Putamen (tissue), 1 donor: ENCODE results near the gene ABR.
"Not testable (repeated sequence)": the region's sequence is repeated elsewhere in the genome, so short reads cannot be mapped to it uniquely, and the experiment has no call there.

ENCODE experiments used
- DNase-seq: peaks from one replicate; pipeline ENCODE4 v3.0.0-alpha.2; 2016; ENCODE audit warnings: low spot score

The ABR gene

DNA sequence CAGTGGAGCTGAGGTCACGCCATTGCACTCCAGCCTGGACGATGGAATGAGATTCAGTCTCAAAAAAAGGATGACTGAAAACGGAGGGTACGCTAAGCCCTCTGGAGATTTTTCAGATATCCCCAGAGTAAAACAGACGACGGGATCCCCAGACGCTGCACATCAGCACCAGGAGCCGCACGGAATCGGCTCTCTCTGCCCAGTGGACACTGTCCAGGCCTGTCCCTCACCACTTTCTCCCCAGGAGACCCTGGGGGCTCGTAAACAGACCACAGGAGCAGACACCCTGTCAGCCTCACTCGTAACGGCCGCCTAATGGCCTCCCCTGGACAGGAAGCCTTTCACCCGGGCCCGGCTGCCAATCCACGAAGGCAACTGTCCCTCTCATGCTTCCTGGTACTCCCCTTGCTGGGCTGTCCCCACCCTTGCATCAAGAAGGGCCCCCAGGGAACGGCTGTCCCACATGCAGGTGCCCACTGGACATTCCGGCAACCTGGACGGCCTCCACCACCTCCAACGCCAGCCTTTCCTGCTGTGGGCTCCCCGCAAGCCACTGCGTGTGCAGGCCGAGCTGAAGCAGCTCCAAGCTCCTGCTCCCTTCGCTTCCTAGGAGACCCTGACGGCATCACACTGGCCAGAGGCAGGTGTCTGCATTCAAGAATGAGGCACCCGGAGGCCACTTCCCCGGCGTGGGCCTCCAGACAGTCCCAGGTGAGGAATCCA lies 108.5 kb downstream of the ABR start:
- DNase-seq = no peak

DNA sequence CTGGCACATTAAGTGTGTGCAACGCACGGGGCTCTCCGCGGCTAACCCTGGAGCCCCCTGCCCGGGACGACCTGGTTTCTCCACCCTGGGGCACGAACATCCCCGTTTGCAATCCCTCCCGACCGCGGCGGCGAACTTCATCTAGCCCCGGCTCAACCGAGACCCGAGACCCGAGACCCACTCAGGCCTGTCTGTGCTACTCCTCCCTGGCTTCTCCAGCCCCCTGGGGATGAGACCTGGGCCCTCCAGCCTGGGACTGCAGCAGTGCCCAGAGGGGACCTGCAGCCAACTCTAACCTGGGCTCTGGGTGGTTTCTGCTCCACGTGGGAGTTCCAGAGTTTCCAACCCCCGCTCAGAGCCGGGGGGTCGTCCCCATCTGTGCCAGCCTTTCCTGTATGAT lies 109.4 kb downstream of the ABR start:
- DNase-seq = no peak

DNA sequence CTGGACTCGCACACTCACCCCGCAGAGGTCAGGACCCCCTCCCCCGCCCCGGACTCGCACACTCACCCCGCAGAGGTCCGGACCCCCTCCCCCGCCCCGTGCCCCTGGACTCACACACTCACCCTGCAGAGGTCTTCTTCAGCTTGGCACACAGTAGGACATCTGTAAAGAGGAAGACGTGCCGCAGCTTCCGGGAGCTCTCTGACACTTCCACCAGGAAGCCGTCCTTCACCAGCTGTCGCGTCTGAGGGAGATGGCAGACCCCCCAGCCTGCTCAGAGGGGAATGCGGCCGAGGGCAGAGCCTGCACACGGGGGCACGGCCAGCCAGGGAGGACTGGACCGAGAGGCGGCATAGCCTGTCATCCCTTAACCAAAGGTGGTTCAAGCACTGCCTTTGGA lies 109.9 kb downstream of the ABR start:
- DNase-seq = no peak

DNA sequence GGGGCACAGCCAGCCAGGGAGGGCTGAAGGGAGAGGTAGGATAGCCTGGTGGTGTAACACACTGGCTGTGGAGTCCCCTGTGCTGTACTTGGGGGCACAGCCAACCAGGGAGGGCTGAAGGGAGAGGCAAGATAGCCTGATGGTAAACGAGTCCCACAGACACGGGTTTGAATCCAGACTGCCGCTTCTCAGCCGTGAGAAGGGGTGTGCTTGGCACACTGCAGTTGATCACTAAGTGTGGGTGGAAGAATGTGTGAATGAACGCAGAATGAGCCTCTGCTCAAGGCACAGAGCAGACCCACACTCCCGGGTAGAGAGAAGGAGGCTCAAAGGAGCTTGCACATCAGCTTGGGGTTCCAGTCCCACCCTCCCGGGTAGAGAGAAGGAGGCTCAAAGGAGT lies 111.4 kb downstream of the ABR start:
- no peak for DNase-seq

DNA sequence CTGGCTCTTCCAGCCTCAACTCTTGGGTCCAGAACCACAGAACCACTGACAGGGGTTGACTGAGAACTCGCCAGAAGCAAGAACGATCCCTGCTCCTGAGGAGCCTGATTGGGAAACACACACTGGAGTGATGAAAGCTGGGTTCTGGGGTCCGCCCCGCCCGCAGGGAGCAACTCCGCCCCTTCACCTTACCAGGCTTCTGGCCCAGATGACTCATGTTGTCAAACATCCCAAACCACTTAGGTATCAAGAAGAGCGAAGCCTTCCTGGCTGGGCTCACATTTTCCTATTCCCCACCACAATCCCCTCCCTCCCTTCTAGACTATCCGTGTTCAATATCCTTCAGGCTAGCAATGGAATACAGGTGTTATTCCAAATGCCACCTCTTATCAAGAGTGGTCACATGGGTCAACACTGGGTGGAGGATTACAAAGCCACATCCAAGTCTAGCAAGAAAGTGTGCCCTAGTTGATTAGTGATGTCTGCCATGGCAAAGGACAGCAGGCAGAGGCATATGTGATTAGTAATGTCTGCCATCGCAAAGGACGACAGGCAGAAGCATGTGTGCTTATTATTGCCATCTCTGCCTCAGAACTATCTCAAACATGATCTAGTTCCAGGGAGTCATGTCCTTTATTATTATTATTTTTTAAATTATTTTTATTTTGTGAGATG lies 112.4 kb downstream of the ABR start:
- DNase-seq = no peak

DNA sequence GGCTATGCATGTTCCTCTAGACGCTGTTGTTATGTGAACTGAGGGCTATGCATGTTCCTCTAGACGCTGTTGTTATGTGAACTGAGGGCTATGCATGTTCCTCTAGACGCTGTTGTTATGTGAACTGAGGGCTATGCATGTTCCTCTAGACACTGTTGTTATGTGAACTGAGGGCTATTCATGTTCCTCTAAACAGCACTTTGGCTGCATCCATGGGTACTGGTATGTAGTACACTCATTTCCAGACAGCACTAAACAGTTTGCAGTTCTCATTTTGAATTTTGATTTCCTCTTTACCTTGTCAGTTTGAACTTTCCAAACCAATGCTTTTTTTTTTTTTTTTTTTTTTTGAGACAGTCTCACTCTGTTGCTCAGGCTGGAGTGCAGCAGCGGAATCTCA lies 114.4 kb downstream of the ABR start:
- not testable (repeated sequence) for DNase-seq

DNA sequence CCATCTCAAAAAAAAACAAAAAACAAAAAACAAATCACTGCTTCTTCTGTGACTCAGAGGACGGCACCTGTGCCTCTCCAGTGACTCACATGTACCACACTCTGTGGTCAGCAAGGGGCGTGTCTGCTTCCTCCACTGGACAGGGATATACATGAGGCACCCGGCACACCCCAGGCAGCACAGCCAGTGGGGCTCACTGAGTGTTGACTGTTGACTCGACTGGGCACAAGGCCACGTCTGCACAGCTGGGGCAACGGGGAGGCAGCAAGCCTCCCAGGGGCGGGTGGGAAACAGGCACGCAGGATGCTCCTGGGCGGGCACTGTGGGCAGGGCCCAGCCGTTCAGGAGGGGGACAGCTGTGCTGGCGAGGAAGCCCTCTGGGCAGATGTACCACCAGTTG lies 118.8 kb downstream of the ABR start:
- DNase-seq = no peak

DNA sequence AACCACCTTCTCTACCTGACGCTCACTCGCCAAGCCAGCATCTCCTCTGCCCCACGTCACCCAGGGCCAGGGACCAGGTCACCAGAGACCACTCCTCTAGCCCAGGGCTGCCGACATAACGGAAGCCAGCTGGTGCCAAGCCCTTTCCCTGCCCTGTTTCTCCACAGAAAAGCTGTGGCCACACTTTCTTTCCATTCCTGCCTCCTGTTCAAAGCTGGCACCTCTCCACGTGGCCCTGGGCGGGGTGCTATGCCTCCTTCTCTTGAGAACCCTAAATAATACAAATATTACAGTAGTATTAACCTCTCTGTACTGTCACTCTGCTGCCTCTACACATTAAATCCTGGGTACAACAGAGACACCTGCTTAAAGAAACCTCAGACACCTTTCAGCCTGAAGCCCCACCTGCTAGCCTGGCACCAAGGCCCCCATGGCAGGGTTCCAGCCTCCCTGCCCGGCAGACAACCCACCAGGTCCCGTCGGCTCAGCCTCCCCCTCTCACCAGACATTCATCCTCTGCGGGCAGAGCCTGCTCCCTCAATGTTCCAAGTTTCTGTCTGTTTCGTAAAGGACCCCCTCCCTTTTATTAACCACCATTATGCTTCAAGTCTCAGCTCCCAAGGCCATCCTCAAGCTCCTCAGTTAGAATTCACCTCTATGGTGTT lies 120.5 kb downstream of the ABR start:
- no peak for DNase-seq

DNA sequence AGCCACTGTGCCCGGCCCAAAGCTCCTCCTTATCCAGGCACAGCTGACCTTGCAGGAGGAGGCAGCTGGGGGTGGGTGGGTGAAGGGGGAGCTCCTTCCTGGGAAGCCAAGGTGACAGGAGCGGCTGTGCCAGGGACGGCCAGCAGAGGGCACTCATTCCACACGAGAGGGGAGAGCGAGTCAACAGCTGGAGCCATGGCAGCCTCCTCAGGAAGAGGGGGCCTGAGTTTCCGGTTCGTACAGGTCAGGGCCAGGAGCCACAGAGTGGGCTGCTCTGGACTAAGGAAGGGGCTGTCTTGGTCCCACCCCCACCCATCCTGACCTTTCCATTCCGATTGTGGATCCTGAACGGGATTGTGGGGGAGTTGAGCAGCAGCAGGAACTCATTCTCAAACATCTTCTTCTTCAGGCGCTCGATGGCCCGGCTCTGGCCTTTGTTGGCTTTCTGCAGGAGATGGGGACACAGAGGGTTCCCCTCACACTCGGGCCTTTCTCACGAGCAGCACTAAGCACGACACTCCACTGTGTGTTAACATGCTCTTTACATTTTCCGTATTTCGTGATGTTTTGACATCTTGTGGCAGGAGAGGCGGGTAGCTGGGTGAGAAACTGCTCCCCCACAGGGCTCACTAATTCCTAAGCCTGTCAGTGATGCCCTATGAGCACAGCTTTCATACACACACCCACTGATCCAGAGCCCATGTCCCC lies 121.2 kb downstream of the ABR start:
- DNase-seq = no peak

DNA sequence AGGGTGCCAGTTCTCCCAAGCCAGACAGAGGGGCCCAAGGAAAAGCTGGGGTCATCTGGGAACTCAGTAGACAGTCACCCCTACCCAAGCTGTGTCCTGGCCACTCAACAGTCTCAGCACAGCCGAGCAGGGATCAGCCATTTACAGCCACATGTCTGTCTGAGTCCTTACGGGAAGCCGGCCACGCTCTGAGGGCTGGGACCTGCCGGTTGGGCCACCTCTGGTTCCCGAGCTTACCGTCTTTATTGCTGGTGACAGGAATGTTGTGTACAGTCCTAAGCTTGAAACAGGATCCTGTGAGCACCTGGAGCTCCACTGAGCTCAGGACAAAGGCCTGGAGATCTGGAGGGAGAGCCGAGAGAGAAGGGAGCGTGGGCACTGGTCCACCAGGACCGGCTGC lies 123.0 kb downstream of the ABR start:
- no peak for DNase-seq

DNA sequence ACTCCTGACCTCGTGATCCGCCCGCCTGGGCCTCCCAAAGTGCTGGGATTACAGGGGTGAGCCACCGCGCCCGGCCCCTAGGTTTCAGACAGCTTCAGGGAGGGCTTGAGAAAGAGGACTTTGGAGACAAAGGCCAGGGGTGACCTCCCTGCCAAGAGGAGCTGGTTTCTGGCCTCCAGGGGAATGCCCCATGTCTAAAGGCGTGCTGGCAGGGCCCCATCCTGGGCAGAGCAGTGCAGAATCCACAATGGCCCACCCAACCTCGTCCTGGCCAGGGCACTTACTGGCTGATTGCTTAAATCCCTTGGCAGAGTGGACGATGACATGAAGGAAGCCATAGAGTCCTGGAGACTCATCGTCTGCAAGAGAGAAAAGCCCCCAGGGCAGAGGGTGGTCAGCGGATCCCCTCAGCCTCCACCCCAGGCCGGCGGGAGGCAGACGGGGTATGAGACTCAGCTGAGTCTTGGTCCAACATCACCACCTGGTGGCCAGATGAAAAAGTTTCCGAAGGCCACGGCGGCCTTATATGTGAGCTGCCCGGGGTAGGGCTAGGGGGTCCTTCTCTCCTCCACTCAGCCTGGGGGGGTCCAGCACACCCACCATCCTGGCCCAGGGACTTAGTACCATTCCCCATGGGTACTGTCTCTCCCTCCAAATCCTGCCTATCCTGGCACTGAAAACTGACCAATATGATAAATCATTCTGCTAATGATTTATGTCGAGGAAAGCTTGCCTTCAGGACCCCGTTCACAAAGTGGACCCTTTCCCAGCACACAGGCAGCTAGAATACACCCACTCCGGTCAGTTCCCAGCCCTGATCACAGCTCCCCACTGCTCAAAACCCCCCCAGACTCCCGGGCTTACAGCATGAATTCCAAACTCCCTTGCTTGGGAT lies 123.8 kb downstream of the ABR start:
- no peak for DNase-seq

DNA sequence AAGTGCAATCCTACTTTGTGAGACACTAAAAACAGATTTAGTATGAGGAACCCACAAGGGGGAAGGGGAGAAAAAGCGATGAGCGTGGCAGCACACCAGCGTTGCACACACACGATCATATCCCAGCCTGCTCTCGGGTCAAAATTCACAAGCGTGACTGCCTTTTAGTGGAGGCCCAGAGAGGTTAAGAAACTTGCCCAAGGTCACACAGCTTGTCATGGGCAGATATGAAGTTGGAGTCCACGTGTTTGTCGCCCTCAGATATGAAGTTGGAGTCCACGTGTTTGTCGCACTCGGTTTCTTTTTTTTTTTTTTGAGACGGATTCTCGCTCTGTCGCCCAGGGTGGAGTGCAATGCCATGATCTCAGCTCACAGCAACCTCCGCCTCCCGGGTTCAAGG lies 124.5 kb downstream of the ABR start:
- no peak for DNase-seq

DNA sequence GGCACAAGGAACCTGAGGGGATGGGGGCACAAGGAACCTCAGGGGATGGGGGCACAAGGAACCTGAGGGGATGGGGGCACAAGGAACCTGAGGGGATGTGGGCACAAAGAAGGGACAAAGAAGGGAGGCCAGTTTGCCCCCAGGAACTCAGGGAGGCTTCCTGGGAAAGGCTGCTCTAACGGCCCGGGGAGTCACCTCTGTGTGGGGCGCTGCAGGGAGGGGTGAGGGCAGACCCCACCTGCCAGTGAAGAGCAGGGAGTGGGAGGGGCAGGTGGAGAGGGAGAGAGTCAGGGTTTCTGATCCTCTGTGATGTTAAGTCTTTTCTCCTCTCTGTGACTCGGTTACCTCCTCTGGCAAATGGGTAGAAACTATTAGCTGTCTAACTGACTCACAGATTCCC lies 125.1 kb downstream of the ABR start:
- DNase-seq = no peak

DNA sequence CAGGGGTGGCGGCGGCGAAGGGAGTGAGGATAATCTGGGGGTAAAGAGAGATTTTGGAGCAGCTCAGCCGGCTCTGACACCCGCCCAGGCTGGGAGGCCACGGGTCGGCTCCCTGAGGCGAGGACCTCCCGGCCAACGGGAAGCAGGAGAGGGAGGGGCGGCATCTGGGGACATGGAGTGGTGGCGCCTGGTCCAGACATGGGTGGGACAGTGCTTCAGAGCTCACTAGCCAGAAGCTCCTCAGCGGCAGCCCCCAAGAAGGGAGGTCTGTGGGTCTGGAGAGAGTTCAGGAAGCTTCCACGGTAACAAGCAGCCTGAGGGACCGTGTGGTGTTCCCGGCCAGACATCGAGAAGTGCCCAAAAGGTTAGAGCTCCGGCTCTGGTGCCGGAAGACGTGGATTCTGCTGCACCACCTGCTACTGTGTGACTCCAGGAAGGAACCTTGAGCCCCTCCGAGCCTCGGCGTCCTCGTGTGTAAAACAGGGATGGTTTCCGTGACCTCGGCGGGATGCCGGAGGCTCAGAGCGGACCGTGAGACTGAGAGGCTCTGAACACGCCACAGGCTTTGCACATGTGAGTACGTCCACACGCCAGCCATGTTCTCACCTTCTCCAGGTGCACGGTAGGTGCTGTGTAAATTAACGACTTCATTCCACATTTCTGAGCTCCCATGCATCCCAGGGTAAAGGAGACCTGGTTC lies 126.0 kb downstream of the ABR start:
- DNase-seq = no peak

DNA sequence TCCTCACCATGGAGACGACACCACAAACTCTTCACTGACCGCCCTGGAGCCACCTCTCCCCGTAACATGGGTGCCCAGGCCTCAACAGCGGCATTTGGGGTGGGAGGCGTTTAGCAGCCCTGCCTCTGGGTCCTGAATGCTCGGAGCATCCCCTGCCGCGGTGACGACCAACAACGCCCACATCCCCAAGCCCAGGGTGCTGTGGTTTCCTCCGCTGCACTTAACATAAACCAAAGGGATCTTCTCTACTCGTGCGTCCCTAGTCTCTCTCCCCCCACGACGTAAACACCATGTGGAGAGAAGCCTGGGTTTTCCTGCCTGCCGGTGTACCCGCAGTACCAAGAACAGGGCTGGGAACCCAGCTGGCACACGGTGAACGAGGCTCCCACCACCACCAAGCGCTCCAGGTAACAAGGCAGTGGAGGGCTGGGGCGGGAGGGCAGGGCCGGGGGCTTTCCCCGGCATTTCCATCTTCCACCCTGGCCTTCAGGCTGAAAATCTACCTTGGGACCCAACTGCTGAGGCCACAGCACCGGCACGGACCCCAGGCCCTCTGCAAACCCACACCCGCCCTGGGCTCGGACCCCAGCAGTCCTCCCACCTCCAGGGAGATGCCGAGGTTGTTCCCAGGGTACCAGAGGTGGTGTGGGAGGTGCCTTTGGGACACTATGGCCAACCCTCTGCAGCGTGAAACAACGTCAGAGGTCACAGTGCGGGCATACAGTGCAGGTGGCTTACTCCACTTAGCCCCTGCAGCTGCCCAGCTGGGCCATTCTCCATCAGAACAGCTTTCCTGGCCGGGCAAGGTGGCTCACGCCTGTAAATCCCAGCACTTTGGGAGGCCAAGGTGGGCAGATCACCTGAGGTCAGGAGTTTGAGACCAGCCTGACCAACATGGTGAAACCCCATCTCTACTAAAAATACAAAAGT lies 128.5 kb downstream of the ABR start:
- no peak for DNase-seq

DNA sequence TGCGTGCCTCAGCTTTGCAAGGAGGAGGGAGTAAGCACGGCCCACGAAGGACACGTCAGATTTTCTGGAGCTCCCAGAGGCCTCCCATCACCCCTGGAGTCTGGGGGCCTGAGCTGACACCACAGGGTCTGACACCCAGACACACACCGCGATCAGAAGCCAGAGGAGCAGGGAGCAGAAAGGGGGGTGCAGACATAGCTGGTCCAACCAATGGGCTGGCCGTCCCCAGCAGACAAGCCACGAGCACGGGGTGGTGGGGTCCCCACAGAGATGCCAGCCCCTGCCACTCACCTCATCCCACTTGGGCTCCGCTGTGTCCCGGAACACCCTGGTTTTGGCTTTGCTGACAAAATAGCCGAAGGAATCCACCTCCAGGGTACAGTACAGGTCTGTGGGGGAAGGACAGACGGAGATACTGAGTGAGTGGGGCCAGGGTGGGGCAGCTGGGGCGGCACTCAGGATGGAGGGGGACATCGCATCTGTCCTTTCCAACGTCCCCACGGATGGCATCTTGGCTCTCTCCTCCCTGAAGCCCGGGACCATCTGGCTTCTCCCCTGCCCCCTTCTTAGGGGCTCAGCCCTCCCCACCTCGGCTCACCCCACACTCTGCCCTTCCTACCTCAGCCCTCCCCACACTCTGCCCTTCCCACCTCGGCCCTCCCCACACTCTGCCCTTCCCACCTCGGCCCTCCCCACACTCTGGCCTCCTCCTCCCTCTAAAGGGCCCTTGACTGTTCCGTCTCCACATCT lies 129.4 kb downstream of the ABR start:
- DNase-seq = no peak

DNA sequence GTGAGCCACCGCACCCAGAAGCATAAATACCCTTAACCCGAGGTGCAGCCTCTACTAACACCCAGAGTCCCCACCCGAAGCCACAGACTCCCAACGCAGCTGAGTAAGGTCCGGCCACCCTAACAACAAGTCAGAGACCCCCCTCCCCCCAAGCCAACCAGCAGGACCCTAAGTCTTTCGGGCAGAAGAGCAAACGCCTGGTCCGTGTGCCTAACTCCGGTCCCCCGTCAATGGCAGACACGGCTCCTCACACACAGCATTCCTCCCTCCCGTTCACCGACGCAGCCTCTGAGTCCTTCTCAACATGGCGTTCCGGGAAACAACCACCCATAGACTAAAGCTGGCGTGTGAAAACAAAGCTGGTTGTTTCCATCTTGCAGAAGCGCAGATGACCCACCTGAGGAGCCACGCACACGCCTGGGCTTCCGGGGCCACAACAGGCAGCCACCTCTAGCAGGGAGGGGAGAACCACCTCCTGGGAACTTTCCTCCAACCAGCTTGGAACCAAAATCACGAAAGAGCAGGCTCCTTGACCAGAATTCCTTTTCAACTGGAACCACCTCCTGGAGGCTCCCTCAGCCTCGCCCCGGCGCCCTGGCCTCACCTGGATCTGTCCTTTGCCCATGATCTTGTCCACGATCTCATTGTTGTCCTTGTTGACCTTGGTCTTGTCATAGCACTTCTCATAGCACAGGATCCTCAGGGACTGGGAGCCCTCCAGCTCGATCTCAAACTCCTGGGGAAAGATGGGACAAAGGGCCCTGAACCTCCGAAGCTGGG lies 130.1 kb downstream of the ABR start:
- no peak for DNase-seq

DNA sequence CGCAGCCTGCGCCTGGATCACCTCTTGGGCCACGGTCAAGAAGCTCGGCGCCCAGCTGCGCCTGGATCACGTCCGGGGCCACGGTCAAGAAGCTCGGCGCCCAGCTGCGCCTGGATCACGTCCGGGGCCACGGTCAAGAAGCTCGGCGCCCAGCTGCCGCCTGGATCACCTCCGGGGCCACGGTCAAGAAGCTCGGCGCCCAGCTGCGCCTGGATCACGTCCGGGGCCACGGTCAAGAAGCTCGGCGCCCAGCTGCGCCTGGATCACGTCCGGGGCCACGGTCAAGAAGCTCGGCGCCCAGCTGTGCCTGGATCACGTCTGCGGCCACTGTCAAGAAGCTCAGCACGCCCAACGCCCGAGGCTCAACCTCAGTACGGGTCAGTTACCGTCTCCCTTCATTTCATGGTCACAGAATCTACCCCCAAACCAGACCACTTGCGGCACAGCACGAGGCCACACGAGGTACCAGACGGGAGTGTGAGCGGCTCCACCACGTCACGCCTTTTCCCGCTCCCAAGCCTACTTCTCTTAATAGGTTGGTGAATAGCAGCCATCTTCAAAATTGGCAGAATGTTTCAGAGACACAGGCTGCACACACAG lies 131.2 kb downstream of the ABR start:
- not testable (repeated sequence) for DNase-seq
